SU-DHL-6 (cell line): Measurements from ENCODE around the gene ADGRG4.

Source experiments
- CTCF ChIP-seq: fragments of 200-600 bp; sonication (generic); IDR thresholded peaks from one replicate; pipeline ENCODE4 v1.5.1; 2017; ENCODE audit warnings: antibody characterized with exemption, mild to moderate bottlenecking, low read length, moderate library complexity; ENCODE audit not compliant: insufficient read depth, poor library complexity, severe bottlenecking
- EZH2phosphoT487 ChIP-seq: fragments of 200-600 bp; sonication (generic), shearing (Covaris generic); conservative IDR thresholded peaks from 2 replicates; pipeline ENCODE4 v1.6.1; 2018; ENCODE audit warnings: mild to moderate bottlenecking, antibody characterized with exemption, low read length, moderate library complexity, mixed read lengths

- TF ChIP-seq CTCF (no peak), EZH2phosphoT487 (no peak)
Measured at GRCh38 chrX:136271300-136271699, 29.5 kb upstream of the ADGRG4 start.
